Vagina (tissue), 2 donors: ENCODE results near the gene NAA10.

ENCODE experiments used
- POLR2A ChIP-seq, 2 donors: fragments of 450-650 bp; IDR thresholded peaks; one replicate each; pipeline ENCODE4 v1.6.1; 2017; ENCODE audit warnings: antibody characterized with exemption in 2 of 2, mild to moderate bottlenecking in 2 of 2, moderate library complexity in 2 of 2
- POLR2AphosphoS5 ChIP-seq, 2 donors: sonication (generic); formaldehyde crosslinking; IDR thresholded peaks; one replicate each; pipeline ENCODE4 v1.9.0; 2017; ENCODE audit warnings: antibody characterized with exemption in 2 of 2, mild to moderate bottlenecking in 2 of 2, low read depth in 1 of 2; ENCODE audit not compliant: insufficient read depth in 1 of 2
- TF ChIP-seq, protein P1 (sequence below), 3 experiments: fragments of 450-650 bp in 2 of 3; fragments of 200-600 bp in 1 of 3; sonication (generic) in 1 of 3; IDR thresholded peaks; one replicate each; pipeline ENCODE4 v1.5.1; 2017 to 2019; ENCODE audit warnings: antibody characterized with exemption in 3 of 3, mild to moderate bottlenecking in 2 of 3, moderate library complexity in 2 of 3

GRCh38 chrX:153981231-153981630 is 46.4 kb upstream of the NAA10 start:
- TF ChIP-seq, protein P1, sequence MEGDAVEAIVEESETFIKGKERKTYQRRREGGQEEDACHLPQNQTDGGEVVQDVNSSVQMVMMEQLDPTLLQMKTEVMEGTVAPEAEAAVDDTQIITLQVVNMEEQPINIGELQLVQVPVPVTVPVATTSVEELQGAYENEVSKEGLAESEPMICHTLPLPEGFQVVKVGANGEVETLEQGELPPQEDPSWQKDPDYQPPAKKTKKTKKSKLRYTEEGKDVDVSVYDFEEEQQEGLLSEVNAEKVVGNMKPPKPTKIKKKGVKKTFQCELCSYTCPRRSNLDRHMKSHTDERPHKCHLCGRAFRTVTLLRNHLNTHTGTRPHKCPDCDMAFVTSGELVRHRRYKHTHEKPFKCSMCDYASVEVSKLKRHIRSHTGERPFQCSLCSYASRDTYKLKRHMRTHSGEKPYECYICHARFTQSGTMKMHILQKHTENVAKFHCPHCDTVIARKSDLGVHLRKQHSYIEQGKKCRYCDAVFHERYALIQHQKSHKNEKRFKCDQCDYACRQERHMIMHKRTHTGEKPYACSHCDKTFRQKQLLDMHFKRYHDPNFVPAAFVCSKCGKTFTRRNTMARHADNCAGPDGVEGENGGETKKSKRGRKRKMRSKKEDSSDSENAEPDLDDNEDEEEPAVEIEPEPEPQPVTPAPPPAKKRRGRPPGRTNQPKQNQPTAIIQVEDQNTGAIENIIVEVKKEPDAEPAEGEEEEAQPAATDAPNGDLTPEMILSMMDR (IDR thresholded peaks at IDR 0.05) = no peak
- TF ChIP-seq POLR2A (IDR thresholded peaks at IDR 0.05) (no peak), POLR2AphosphoS5 (IDR thresholded peaks at IDR 0.05; ENCODE audit: insufficient read depth in 1 of 2, low read depth in 1 of 2) (no peak)
